NCI-H446 (cell line): ENCODE measurements around the gene C22orf23.

Source experiments
- DNase-seq, 2 experiments: peaks; one replicate each; lab custom pipeline; 2025; lab: John Stamatoyannopoulos, UW

The C22orf23 gene

GRCh38 chr22:37898441-37899181, 54.8 kb downstream of the C22orf23 start:
- DNase-seq, result no peak

GRCh38 chr22:37897807-37898206, 55.6 kb downstream of the C22orf23 start:
- no peak for DNase-seq

GRCh38 chr22:37896939-37897338, 56.5 kb downstream of the C22orf23 start:
- no peak for DNase-seq

GRCh38 chr22:37896181-37896592, 57.2 kb downstream of the C22orf23 start:
- no peak for DNase-seq

- DNase-seq, result no peak
Observed at GRCh38 chr22:37894939-37895670, 58.3 kb downstream of the C22orf23 start.

GRCh38 chr22:37893583-37893983, 59.8 kb downstream of the C22orf23 start:
- DNase-seq, result no peak
